ENCODE results near the gene TBC1D17. TPM values are rescaled to one million over a fixed set of nuclear protein-coding genes. Genes with fewer than 3 reads are reported as not detected.

The TBC1D17 gene
- total and polyA plus RNA-seq, 10 of the 15 experiments (the other 5 are each of a cell fraction or from before 2014, with no cell fraction given) = 0.42 to 20.4 (median 11.2) TPM

GRCh38 chr19:49888510-49888824 is 11.0 kb downstream of the TBC1D17 start:
- ChIA-PET RAD21 (ENCODE audit: unreplicated experiment) (interaction anchor here (0.6 to 2.4 kb wide), 9 partner anchors 8 to 224 kb away, joined by 3 to 9 read pairs (median 3); partner anchors contain the start of genes ATF5, IL4I1 and NUP62), CTCF (interaction anchor here (0.8 to 0.9 kb wide), 2 partner anchors 9 to 49 kb away, joined by 3 read pairs; no protein-coding TSS in a partner anchor), SMC1A (ENCODE audit: uncharacterized antibody, unreplicated experiment) (interaction anchor here (1.3 to 3.1 kb wide), 3 partner anchors 19 to 40 kb away, joined by 5 to 15 read pairs (median 6); partner anchors contain the start of genes ATF5 and NUP62), POLR2A (interaction anchor here (0.9 to 3.6 kb wide), 9 partner anchors 8 to 122 kb away, joined by 3 to 33 read pairs (median 9); partner anchors contain the start of genes AKT1S1, AP2A1, ATF5 and IL4I1)
- Histone ChIP-seq H3K27ac (ENCODE audit: control insufficient read depth, insufficient read depth) (no peak overlapping the region), H3K4me2 (ENCODE audit: control insufficient read depth, insufficient read depth) (peak overlapping the region; percentile 59), H3K4me3 (peak overlapping the region; percentile 49; the same call in 1 of the 2 replicates), H3K27me3 (replicated peaks in 1 of 2; ENCODE audit: control insufficient read depth in 2 of 2, insufficient read depth in 2 of 2, low read length in 1 of 2) (no peaks in the 10 kb centered on the region), H3K36me3 (ENCODE audit: control insufficient read depth in 2 of 2, insufficient read depth in 2 of 2, low read length in 1 of 2) (peaks cover 2 to 13% of the 10 kb centered on the region in 2 experiments; a peak in 3 of 4 replicates), H3K79me2 (ENCODE audit: control insufficient read depth, insufficient read depth, low read length) (peaks cover 19% of the 10 kb centered on the region), H3K9ac (ENCODE audit: control insufficient read depth, insufficient read depth, low read length) (no peak overlapping the region), H2AFZ (ENCODE audit: control insufficient read depth, low read depth, low read length) (no peak overlapping the region), H4K20me1 (ENCODE audit: control insufficient read depth, insufficient read depth) (no peaks in the 10 kb centered on the region), H3K4me1 (ENCODE audit: control insufficient read depth, insufficient read depth, low read length) (peaks cover 22% of the 10 kb centered on the region), H3K9me3 (replicated peaks; ENCODE audit: control insufficient read depth, insufficient read depth, low read length) (no peaks in the 10 kb centered on the region; the same call in 2 of the 3 replicates)
- TF ChIP-seq ZNF687 (IDR thresholded peaks at IDR 0.05) (0 out of 2 replicates have a peak, but pooled peaks have one; percentile 27), JUND (IDR thresholded peaks at IDR 0.05; ENCODE audit: low read depth, low read length) (no peak)
- intact Hi-C loops (cut with micrococcal nuclease; ENCODE audit: unreplicated experiment) = no loop called here
- no TSS peak for BruUV-seq (replicated peaks)
- no peak for DNase-seq (ENCODE audit: low read depth, low spot score)
- 17% methylated on average over 16 of the region's 18 CpGs for WGBS (ENCODE audit: insufficient coverage, insufficient replicate concordance, low lambda C conversion rate, missing lambda C conversion rate)
- ATAC-seq = peak; percentile 3
- no peak for FAIRE-seq
- in situ Hi-C loops (cut with MboI) = loop anchor here (25.0 kb wide), 1 partner anchor 1251 kb away; the partner anchor contains the start of genes CA11 and DBP
